Measurements from ENCODE around the gene RAD54L2.
A peak's percentile ranks its signal among the peaks of the same experiment; 100 is the strongest.

Gene RAD54L2

DNA sequence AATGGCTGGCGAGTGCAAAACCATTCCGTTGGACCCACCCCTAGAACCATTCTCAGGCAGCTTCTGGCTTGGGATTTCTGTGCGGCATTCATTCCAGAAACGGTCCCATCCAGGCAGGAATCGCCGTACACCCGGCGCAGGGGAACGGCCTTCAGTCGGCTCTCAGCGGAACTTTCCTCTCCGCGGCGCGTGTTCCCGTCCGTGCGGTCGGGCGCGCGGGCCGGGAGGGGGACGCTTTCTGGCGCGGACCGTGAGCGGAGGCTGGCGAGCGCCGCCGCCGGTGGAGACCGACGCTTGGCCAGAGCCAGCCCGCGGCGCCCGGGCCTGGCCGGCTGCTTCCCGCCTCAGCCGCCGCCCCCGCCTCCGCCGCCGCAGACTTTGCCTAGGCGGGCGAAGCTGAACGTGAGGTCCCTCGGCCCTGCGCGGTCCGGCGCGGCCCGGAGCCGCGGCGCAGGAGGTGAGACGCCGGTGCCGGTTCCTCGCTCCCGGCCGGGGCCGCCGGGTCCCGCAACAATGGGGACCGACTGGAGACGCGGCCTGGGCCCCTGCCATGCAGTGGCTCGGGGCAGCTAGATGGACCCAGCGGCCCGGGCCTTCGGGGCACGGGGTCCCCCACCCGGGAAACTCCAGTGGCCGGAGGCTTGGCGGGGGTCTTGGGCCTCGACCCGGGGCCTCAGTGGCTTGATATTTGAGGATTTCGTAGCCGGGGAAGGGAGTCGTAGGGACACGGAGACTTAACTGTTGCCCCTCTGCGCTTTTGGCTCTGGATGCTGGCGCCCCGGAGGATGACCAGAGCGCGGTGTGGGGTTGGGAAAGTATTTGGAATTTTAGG, at the start of gene RAD54L2:
Gene RAD54L2 (plus strand): TSS at position 261 of the 832 bp plus-strand sequence. CDS start 51,702 bp downstream, outside the sequence.
- no peaks in the 10 kb centered on the region for H3K9me3 ChIP-seq
- TF ChIP-seq Cebpa-rat (IDR thresholded peaks at IDR 0.05) = no peak
- H3K27ac ChIP-seq = peak within 1 kb of the TSS; percentile 95
- H3K9ac ChIP-seq = peak within 1 kb of the TSS; percentile 94
- no peaks in the 10 kb centered on the region for H3K27me3 ChIP-seq
- H3K4me1 ChIP-seq = peaks cover 25% of the 10 kb centered on the region
- peak within 1 kb of the TSS; percentile 92 for H3K4me3 ChIP-seq
- H3K36me3 ChIP-seq = peaks cover 28% of the 10 kb centered on the region
- H3K4me2 ChIP-seq = peak within 1 kb of the TSS; percentile 96
- H4K20me1 ChIP-seq = peaks cover 48% of the 10 kb centered on the region

- Histone ChIP-seq H3K27ac (peak overlapping the region; percentile 89), H4K20me1 (peaks cover 51% of the 10 kb centered on the region), H3K27me3 (no peaks in the 10 kb centered on the region), H3K4me3 (peak overlapping the region; percentile 75), H3K4me1 (peaks cover 23% of the 10 kb centered on the region), H3K9ac (peak overlapping the region; percentile 86), H3K9me3 (no peaks in the 10 kb centered on the region), H3K36me3 (peaks cover 30% of the 10 kb centered on the region), H3K4me2 (peak overlapping the region; percentile 84)
- no peak for TF ChIP-seq Cebpa-rat (IDR thresholded peaks at IDR 0.05)
Observed at GRCh38 chr3:51498876-51499738, 39.4 kb upstream of the RAD54L2 start.

GRCh38 chr3:51500632-51501131, 37.8 kb upstream of the RAD54L2 start:
- Histone ChIP-seq H4K20me1 (peaks cover 35% of the 10 kb centered on the region), H3K27me3 (no peaks in the 10 kb centered on the region), H3K4me1 (peaks cover 25% of the 10 kb centered on the region), H3K4me2 (peak overlapping the region; percentile 80), H3K27ac (peak overlapping the region; percentile 70), H3K9ac (peak overlapping the region; percentile 70), H3K9me3 (no peaks in the 10 kb centered on the region), H3K4me3 (peak overlapping the region; percentile 75), H3K36me3 (peaks cover 16% of the 10 kb centered on the region)
- no peak for TF ChIP-seq Cebpa-rat (IDR thresholded peaks at IDR 0.05)

DNA sequence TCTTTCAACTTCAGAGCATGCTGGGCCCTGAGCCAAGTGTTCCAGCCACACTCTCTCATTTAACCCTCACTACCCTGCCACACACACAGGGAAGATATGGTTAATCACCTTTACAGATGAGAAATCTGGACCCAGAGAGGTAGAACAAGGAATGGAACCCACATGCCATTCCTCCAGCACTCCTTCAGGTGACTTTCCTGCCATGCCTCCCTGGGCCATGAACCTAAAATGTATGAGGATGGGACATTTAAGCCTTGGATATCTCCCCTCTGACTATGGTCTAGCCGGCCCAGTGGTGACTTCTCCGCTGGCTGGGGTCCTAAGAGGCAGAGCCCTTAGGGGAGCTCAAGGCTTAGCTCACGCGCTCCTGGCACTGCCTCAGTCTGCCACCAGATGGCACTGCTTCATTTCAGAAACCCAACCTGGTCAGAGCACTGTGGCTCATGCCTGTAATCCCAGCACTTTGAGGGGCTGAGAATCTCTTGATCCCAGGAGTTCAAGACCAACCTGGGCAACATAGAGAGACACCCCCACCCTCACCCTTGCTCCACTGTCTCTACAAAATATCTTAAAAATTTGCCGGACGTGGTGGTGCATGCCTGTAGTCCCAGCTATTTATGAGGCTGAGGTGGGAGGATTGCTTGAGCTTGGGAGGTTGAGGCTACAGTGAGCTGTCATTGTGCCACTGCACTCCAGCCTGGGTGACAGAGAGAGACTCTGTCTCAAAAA, 36.5 kb upstream of the RAD54L2 start:
- H3K27ac ChIP-seq = no peak overlapping the region
- peaks cover 22% of the 10 kb centered on the region for H4K20me1 ChIP-seq
- TF ChIP-seq Cebpa-rat (IDR thresholded peaks at IDR 0.05) = no peak
- peaks cover 2% of the 10 kb centered on the region; the same call in 1 of the 2 replicates for H3K36me3 ChIP-seq
- no peak overlapping the region for H3K4me3 ChIP-seq
- no peaks in the 10 kb centered on the region for H3K27me3 ChIP-seq
- H3K4me2 ChIP-seq = no peak overlapping the region
- no peak overlapping the region for H3K9ac ChIP-seq
- H3K4me1 ChIP-seq = peaks cover 25% of the 10 kb centered on the region
- no peaks in the 10 kb centered on the region for H3K9me3 ChIP-seq

- Histone ChIP-seq H3K36me3 (no peaks in the 10 kb centered on the region), H3K4me2 (no peak overlapping the region), H3K27ac (no peak overlapping the region), H3K27me3 (no peaks in the 10 kb centered on the region), H3K4me3 (no peak overlapping the region), H3K9ac (no peak overlapping the region), H3K9me3 (no peaks in the 10 kb centered on the region), H4K20me1 (peaks cover 17% of the 10 kb centered on the region), H3K4me1 (peaks cover 25% of the 10 kb centered on the region)
- no peak for TF ChIP-seq Cebpa-rat (IDR thresholded peaks at IDR 0.05)
Observed at GRCh38 chr3:51502562-51502910, 36.0 kb upstream of the RAD54L2 start.

DNA sequence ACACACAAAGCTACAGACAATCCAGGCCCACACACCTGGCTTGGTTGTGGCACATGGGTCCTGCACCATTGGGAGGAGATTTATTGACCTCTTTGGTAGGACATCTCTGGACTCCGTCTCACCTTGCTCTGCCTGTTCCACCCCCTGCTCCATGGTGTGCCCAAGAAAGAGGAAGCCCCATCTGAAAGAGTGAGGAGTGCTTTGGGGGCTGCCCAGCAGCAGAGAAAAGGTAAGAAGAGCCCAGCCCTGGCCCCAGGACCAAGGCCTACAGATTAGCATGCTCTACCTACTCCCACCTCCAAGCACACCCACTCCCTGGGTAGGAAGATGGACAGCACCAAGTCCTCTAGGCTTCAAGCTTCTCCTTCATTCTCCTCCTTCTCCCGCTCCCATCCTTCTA, 35.5 kb upstream of the RAD54L2 start:
- H3K36me3 ChIP-seq = no peaks in the 10 kb centered on the region
- H3K27ac ChIP-seq = no peak overlapping the region
- no peak overlapping the region for H3K4me2 ChIP-seq
- no peak overlapping the region for H3K4me3 ChIP-seq
- H3K4me1 ChIP-seq = peaks cover 24% of the 10 kb centered on the region
- no peak for TF ChIP-seq Cebpa-rat (IDR thresholded peaks at IDR 0.05)
- H3K27me3 ChIP-seq = no peaks in the 10 kb centered on the region
- H4K20me1 ChIP-seq = peaks cover 12% of the 10 kb centered on the region
- no peaks in the 10 kb centered on the region for H3K9me3 ChIP-seq
- H3K9ac ChIP-seq = no peak overlapping the region

DNA sequence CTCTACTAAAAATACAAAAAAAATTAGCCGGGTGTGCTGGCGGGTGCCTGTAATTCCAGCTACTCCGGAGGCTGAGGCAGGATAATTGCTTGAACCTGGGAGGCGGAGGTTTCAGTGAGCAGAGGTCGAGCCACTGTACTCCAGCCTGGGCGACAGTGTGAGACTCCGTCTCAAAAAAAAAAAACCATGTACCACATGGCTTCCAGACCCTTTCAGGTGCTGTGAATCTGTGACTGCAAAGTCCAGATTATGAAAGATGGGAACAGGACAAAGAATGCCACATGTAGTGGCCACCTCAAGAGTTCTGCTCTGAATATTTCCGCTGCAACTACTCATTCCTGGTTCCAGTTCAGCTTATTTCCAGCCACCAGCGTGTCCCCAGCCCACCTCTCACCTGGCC, 30.3 kb upstream of the RAD54L2 start:
- Histone ChIP-seq H3K4me1 (0 out of 2 replicates have a peak, but pooled peaks cover 7% of the 10 kb centered on the region), H4K20me1 (no peaks in the 10 kb centered on the region), H3K9me3 (no peaks in the 10 kb centered on the region), H3K9ac (no peak overlapping the region), H3K27me3 (no peaks in the 10 kb centered on the region), H3K27ac (no peak overlapping the region), H3K4me2 (no peak overlapping the region), H3K4me3 (no peak overlapping the region), H3K36me3 (no peaks in the 10 kb centered on the region)
- TF ChIP-seq Cebpa-rat (IDR thresholded peaks at IDR 0.05) = no peak

- Histone ChIP-seq H3K4me3 (no peak overlapping the region), H4K20me1 (no peaks in the 10 kb centered on the region), H3K36me3 (no peaks in the 10 kb centered on the region), H3K9ac (no peak overlapping the region), H3K9me3 (no peaks in the 10 kb centered on the region), H3K4me2 (no peak overlapping the region), H3K4me1 (peaks cover 11% of the 10 kb centered on the region; the same call in 1 of the 2 replicates), H3K27me3 (no peaks in the 10 kb centered on the region), H3K27ac (no peak overlapping the region)
- no peak for TF ChIP-seq Cebpa-rat (IDR thresholded peaks at IDR 0.05)
Observed at GRCh38 chr3:51510996-51511395, 27.5 kb upstream of the RAD54L2 start.

- Histone ChIP-seq H3K4me2 (peak overlapping the region; percentile 17; the same call in 1 of the 2 replicates), H3K9ac (no peak overlapping the region), H3K4me3 (no peak overlapping the region), H3K9me3 (no peaks in the 10 kb centered on the region), H3K4me1 (peaks cover 11% of the 10 kb centered on the region; the same call in 1 of the 2 replicates), H3K27ac (no peak overlapping the region), H3K36me3 (no peaks in the 10 kb centered on the region), H4K20me1 (no peaks in the 10 kb centered on the region), H3K27me3 (no peaks in the 10 kb centered on the region)
- no peak for TF ChIP-seq Cebpa-rat (IDR thresholded peaks at IDR 0.05)
Observed at GRCh38 chr3:51514210-51514609, 24.3 kb upstream of the RAD54L2 start.
